GM18519 (cell line): ENCODE data around the gene RAB24.

ENCODE experiments used
- ATAC-seq: cut with Tn5 transposase; IDR thresholded peaks from one replicate; pipeline ENCODE4 v1.9.1; 2021; ENCODE audit warnings: mild to moderate bottlenecking, moderate library complexity; ENCODE audit not compliant: unreplicated experiment, low FRiP score

RAB24 gene

GRCh38 chr5:177333420-177334154 lies 30.1 kb upstream of the RAB24 start:
- no peak for ATAC-seq

- no peak for ATAC-seq
Observed at GRCh38 chr5:177332896-177333260, 29.4 kb upstream of the RAB24 start.

- no peak for ATAC-seq
Observed at GRCh38 chr5:177332031-177332895, 28.7 kb upstream of the RAB24 start.

GRCh38 chr5:177330991-177331842 lies 27.7 kb upstream of the RAB24 start:
- no peak for ATAC-seq

- ATAC-seq: no peak
Observed at GRCh38 chr5:177329883-177330282, 26.4 kb upstream of the RAB24 start.

- ATAC-seq: no peak
Observed at GRCh38 chr5:177328545-177329231, 25.2 kb upstream of the RAB24 start.

GRCh38 chr5:177327539-177328522 lies 24.3 kb upstream of the RAB24 start:
- ATAC-seq: no peak

- ATAC-seq: no peak
Observed at GRCh38 chr5:177325868-177326381, 22.4 kb upstream of the RAB24 start.

GRCh38 chr5:177320879-177321278 lies 17.4 kb upstream of the RAB24 start:
- ATAC-seq: no peak

- no peak for ATAC-seq
Observed at GRCh38 chr5:177319913-177320588, 16.5 kb upstream of the RAB24 start.

GRCh38 chr5:177317959-177318377 lies 14.4 kb upstream of the RAB24 start:
- ATAC-seq: no peak

GRCh38 chr5:177316005-177316404 lies 12.5 kb upstream of the RAB24 start:
- no peak for ATAC-seq

- ATAC-seq: no peak
Observed at GRCh38 chr5:177315411-177315810, 11.9 kb upstream of the RAB24 start.

- ATAC-seq: no peak
Observed at GRCh38 chr5:177314376-177315342, 11.1 kb upstream of the RAB24 start.

- no peak for ATAC-seq
Observed at GRCh38 chr5:177313561-177314259, 10.2 kb upstream of the RAB24 start.

- ATAC-seq: peak; percentile 2
Observed at GRCh38 chr5:177312649-177313181, 9.2 kb upstream of the RAB24 start.
